GM23338 (cell line): Measurements from ENCODE around the gene DDB1. TPM values are rescaled to one million over a fixed set of nuclear protein-coding genes. Genes with fewer than 3 reads are reported as not detected.

ENCODE experiments used
- ATAC-seq: fragments of 200-7000 bp; cut with Tn5 transposase; 3 replicates; pipeline ENCODE4 v1.9.1; 2020
- DNase-seq: peaks from one replicate; pipeline ENCODE4 v3.0.0-alpha.2; 2015; ENCODE audit warnings: low spot score
- H2AFZ ChIP-seq: fragments of 200-600 bp; sonication (generic); 2 replicates; pipeline ENCODE4 v1.8.0; 2016; ENCODE audit warnings: antibody characterized with exemption, mild to moderate bottlenecking, moderate library complexity
- H3F3A ChIP-seq: fragments of 200-600 bp; sonication (generic); replicated peaks from 2 replicates; pipeline ENCODE4 v1.8.0; 2017; ENCODE audit warnings: antibody characterized with exemption, mixed run types, low read depth
- H3K27ac ChIP-seq: fragments of 200-600 bp; sonication (generic); 2 replicates; pipeline ENCODE4 v1.6.1; 2016; ENCODE audit warnings: low read depth
- H3K27me3 ChIP-seq: fragments of 200-600 bp; sonication (generic); 2 replicates; pipeline ENCODE4 v1.8.0; 2016; ENCODE audit warnings: mild to moderate bottlenecking, mixed run types, moderate library complexity; ENCODE audit not compliant: insufficient read depth
- H3K36me3 ChIP-seq: fragments of 200-600 bp; sonication (generic); 2 replicates; pipeline ENCODE4 v1.8.0; 2016; ENCODE audit warnings: mild to moderate bottlenecking; ENCODE audit not compliant: insufficient read depth
- H3K4me1 ChIP-seq: fragments of 200-600 bp; sonication (generic); 2 replicates; pipeline ENCODE4 v1.8.0; 2016; ENCODE audit warnings: mild to moderate bottlenecking, moderate library complexity; ENCODE audit not compliant: insufficient read depth
- H3K4me2 ChIP-seq: fragments of 200-600 bp; sonication (generic); 2 replicates; pipeline ENCODE4 v1.7.1; 2017; ENCODE audit warnings: mixed run types
- H3K4me3 ChIP-seq: fragments of 200-600 bp; sonication (generic); 2 replicates; pipeline ENCODE4 v1.6.1; 2016; ENCODE audit warnings: mixed run types
- H3K79me2 ChIP-seq: fragments of 200-600 bp; sonication (generic); replicated peaks from 2 replicates; pipeline ENCODE4 v1.8.0; 2017; ENCODE audit warnings: mild to moderate bottlenecking; ENCODE audit not compliant: insufficient read depth
- H3K9me2 ChIP-seq: fragments of 200-600 bp; sonication (generic); 2 replicates; pipeline ENCODE4 v1.8.0; 2017; ENCODE audit not compliant: insufficient read depth
- H4K20me1 ChIP-seq: fragments of 200-600 bp; sonication (generic); replicated peaks from 2 replicates; pipeline ENCODE4 v1.8.0; 2017; ENCODE audit warnings: mild to moderate bottlenecking; ENCODE audit not compliant: insufficient read depth
- H3K27ac Mint-ChIP-seq: 2 replicates; pipeline ENCODE4 v1.8.0; 2020; ENCODE audit warnings: inconsistent platforms, mild to moderate bottlenecking, moderate library complexity, mixed read lengths
- H3K27me3 Mint-ChIP-seq: 3 replicates; pipeline ENCODE4 v1.8.0; 2022; ENCODE audit warnings: low read depth, mild to moderate bottlenecking, moderate library complexity, mixed read lengths, inconsistent platforms; ENCODE audit not compliant: insufficient read depth, poor library complexity
- H3K36me3 Mint-ChIP-seq: 3 replicates; pipeline ENCODE4 v1.8.0; 2021; ENCODE audit warnings: low read depth, mild to moderate bottlenecking, inconsistent platforms, moderate library complexity, mixed read lengths
- H3K4me1 Mint-ChIP-seq: 3 replicates; pipeline ENCODE4 v1.8.0; 2020; ENCODE audit warnings: mild to moderate bottlenecking, inconsistent platforms, mixed read lengths
- H3K4me3 Mint-ChIP-seq: 3 replicates; pipeline ENCODE4 v1.8.0; 2021; ENCODE audit warnings: moderate library complexity, mild to moderate bottlenecking, inconsistent platforms, mixed read lengths
- H3K9me3 Mint-ChIP-seq: 3 replicates; pipeline ENCODE4 v1.8.0; 2020; ENCODE audit warnings: moderate library complexity, mild to moderate bottlenecking, inconsistent platforms, mixed read lengths
- CREB1 ChIP-seq: fragments of 250-450 bp; sonication (Bioruptor Pico); IDR thresholded peaks from 2 replicates; pipeline ENCODE4 v1.5.0; 2020; ENCODE audit warnings: low read depth, mild to moderate bottlenecking, moderate library complexity
- CTCF ChIP-seq, 2 experiments: fragments of 200-600 bp in 1 of 2; sonication (generic) in 1 of 2; conservative IDR thresholded peaks; 2 replicates each; pipeline versions ENCODE4 v1.5.1 to v1.6.1; 2016 to 2017; ENCODE audit warnings: antibody characterized with exemption in 2 of 2, low read depth in 2 of 2, mild to moderate bottlenecking in 2 of 2, moderate library complexity in 1 of 2
- ETS1 ChIP-seq: IDR thresholded peaks from 2 replicates; pipeline ENCODE4 v1.6.1; 2016; ENCODE audit warnings: antibody characterized with exemption
- EZH2 ChIP-seq: fragments of 200-600 bp; sonication (generic); IDR thresholded peaks from one replicate; pipeline ENCODE4 v1.8.0; 2017; ENCODE audit warnings: antibody characterized with exemption, mild to moderate bottlenecking, low read depth; ENCODE audit not compliant: unreplicated experiment
- JUNB ChIP-seq: IDR thresholded peaks from one replicate; pipeline ENCODE4 v1.6.1; 2016; ENCODE audit warnings: antibody characterized with exemption; ENCODE audit not compliant: unreplicated experiment
- NANOG ChIP-seq: IDR thresholded peaks from 2 replicates; pipeline ENCODE4 v1.6.1; 2016; ENCODE audit warnings: antibody characterized with exemption, borderline replicate concordance
- POLR2AphosphoS5 ChIP-seq: IDR thresholded peaks from 2 replicates; pipeline ENCODE4 v1.6.1; 2016; ENCODE audit warnings: antibody characterized with exemption, low read depth
- STAT1 ChIP-seq: IDR thresholded peaks from one replicate; pipeline ENCODE4 v1.6.1; 2016; ENCODE audit warnings: antibody characterized with exemption; ENCODE audit not compliant: unreplicated experiment
- ZNF114 ChIP-seq: fragments of 250-450 bp; sonication (Bioruptor Pico); IDR thresholded peaks from 2 replicates; pipeline ENCODE4 v1.5.0; 2020; ENCODE audit warnings: mild to moderate bottlenecking, moderate library complexity
- ZNF331 ChIP-seq: fragments of 250-450 bp; sonication (Bioruptor Pico); IDR thresholded peaks from 2 replicates; pipeline ENCODE4 v1.5.0; 2020; ENCODE audit warnings: low read depth, mild to moderate bottlenecking, moderate library complexity
- ZNF462 ChIP-seq: fragments of 250-450 bp; sonication (Bioruptor Pico); IDR thresholded peaks from 2 replicates; pipeline ENCODE4 v1.5.0; 2020; ENCODE audit warnings: mild to moderate bottlenecking, moderate library complexity
- polyA plus RNA-seq: library from polyadenylated mRNA; unstranded; fragments of >200 nt; fragmentation: Nextera tagmentation; extraction: Ambion mirVana; gene quantifications from 2 replicates; pipeline ENCODE4 v1.2.1, GENCODE V29; 2016
- total RNA-seq: library from RNA; depleted of rRNA; stranded (reverse); fragments of >200 nt; shearing (Covaris generic); gene quantifications from 2 replicates; pipeline ENCODE4 v1.2.3, GENCODE V29; 2014

The DDB1 gene
- total and polyA plus RNA-seq, 2 experiments from 2014 or later, result 102 to 282 TPM

- H3K4me3 Mint-ChIP-seq, result no peak overlapping the region
- no peak for TF ChIP-seq CREB1 (CRISPR knock-in tag)
- H3K27me3 Mint-ChIP-seq, result peaks cover 9% of the 10 kb centered on the region
- Histone ChIP-seq H3K4me1 (peaks cover 8% of the 10 kb centered on the region; the same call in 1 of the 2 replicates), H3K79me2 (no peaks in the 10 kb centered on the region), H2AFZ (no peak overlapping the region), H3K9me2 (no peaks in the 10 kb centered on the region), H4K20me1 (no peaks in the 10 kb centered on the region; the same call in 1 of the 2 replicates), H3K36me3 (peaks cover 5% of the 10 kb centered on the region; the same call in 1 of the 2 replicates), H3K4me2 (no peak overlapping the region), H3K27me3 (no peaks in the 10 kb centered on the region), H3K4me3 (no peak overlapping the region), H3K27ac (no peak overlapping the region), H3F3A (peaks cover 12% of the 10 kb centered on the region; the same call in 1 of the 2 replicates)
- no peaks in the 10 kb centered on the region for H3K9me3 Mint-ChIP-seq
- ATAC-seq (no peak), DNase-seq (no peak)
- no peak overlapping the region for H3K27ac Mint-ChIP-seq
- H3K36me3 Mint-ChIP-seq, result peaks cover 28% of the 10 kb centered on the region
- H3K4me1 Mint-ChIP-seq, result peaks cover 32% of the 10 kb centered on the region
Observed at GRCh38 chr11:61278001-61278470, 54.9 kb downstream of the DDB1 start.

- Mint-ChIP-seq H3K36me3 (peaks cover 25% of the 10 kb centered on the region; the same call in 2 of the 3 replicates), H3K4me3 (no peak overlapping the region), H3K4me1 (peaks cover 32% of the 10 kb centered on the region), H3K27ac (no peak overlapping the region), H3K27me3 (peaks cover 9% of the 10 kb centered on the region), H3K9me3 (no peaks in the 10 kb centered on the region)
- H3K36me3 ChIP-seq, result peaks cover 5% of the 10 kb centered on the region; the same call in 1 of the 2 replicates
- no peaks in the 10 kb centered on the region for H3K27me3 ChIP-seq
- DNase-seq (no peak), ATAC-seq (no peak)
- H4K20me1 ChIP-seq, result no peaks in the 10 kb centered on the region; the same call in 1 of the 2 replicates
- H3K4me2 ChIP-seq, result no peak overlapping the region
- no peaks in the 10 kb centered on the region for H3K79me2 ChIP-seq
- H3K4me3 ChIP-seq, result no peak overlapping the region
- H3K4me1 ChIP-seq, result peaks cover 8% of the 10 kb centered on the region; the same call in 1 of the 2 replicates
- no peak overlapping the region for H3K27ac ChIP-seq
- peaks cover 12% of the 10 kb centered on the region; the same call in 1 of the 2 replicates for H3F3A ChIP-seq
- no peak overlapping the region for H2AFZ ChIP-seq
- no peaks in the 10 kb centered on the region for H3K9me2 ChIP-seq
- no peak for TF ChIP-seq NANOG
- no peak for TF ChIP-seq JUNB
- TF ChIP-seq CREB1 (CRISPR knock-in tag), result no peak
- no peak for TF ChIP-seq EZH2
- TF ChIP-seq CTCF (conservative IDR thresholded peaks at IDR 0.05; ENCODE audit: low read depth in 2 of 2), result no peak
- no peak for TF ChIP-seq ZNF331 (CRISPR knock-in tag)
- TF ChIP-seq ETS1, result no peak
- TF ChIP-seq ZNF114 (CRISPR knock-in tag), result no peak
- TF ChIP-seq POLR2AphosphoS5, result no peak
- TF ChIP-seq ZNF462 (CRISPR knock-in tag), result no peak
- no peak for TF ChIP-seq STAT1
Observed at GRCh38 chr11:61277186-61278000, 55.5 kb downstream of the DDB1 start.
